ENCODE results near the gene EFNA1.
A peak's percentile ranks its signal among the peaks of the same experiment; 100 is the strongest.
"Not testable (repeated sequence)": the region's sequence is repeated elsewhere in the genome, so short reads cannot be mapped to it uniquely, and the experiment has no call there.

The EFNA1 gene

GRCh38 chr1:155125511-155125945 is 2.1 kb upstream of the EFNA1 start:
- DNase-seq, result peak; percentile 38

DNA sequence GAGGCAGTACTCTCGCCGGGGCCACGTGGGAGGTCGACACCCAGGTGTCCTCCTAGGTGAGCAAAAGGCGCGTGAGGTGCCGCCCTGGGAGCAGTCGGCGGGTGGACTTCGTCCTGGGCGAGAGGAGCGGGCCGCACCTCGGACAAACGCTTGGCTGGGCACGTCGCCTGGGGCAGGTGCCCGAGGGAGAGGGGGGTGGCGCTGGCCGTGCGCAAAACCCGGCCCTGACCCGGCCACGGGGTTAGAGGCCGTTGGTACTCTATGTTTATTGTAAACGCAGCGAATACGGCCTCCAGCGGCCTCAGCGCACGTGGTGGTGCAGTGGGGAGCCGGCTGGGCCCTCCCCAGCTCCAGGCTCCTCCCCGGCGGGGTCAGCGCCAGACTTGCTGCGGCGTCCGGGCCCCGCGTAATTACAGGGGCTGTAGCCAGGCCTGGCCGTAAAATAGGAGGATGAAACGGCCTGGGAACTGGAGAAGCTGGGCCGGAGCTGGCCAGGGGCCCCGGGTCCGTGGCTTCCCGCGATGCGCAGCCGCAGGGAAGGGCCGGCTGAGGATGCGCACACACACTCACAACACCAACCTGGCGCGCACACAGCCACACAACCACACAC is 1.6 kb upstream of the EFNA1 start:
- no peak for DNase-seq

- DNase-seq, result peak; percentile 73
These were observed 1.0 kb upstream of the EFNA1 start for GRCh38 chr1:155126556-155127104.

GRCh38 chr1:155127967-155128754 is 485 bp downstream of the EFNA1 start:
- DNase-seq, result no peak

GRCh38 chr1:155128755-155129473 is 1.2 kb downstream of the EFNA1 start:
- no peak for DNase-seq

DNA sequence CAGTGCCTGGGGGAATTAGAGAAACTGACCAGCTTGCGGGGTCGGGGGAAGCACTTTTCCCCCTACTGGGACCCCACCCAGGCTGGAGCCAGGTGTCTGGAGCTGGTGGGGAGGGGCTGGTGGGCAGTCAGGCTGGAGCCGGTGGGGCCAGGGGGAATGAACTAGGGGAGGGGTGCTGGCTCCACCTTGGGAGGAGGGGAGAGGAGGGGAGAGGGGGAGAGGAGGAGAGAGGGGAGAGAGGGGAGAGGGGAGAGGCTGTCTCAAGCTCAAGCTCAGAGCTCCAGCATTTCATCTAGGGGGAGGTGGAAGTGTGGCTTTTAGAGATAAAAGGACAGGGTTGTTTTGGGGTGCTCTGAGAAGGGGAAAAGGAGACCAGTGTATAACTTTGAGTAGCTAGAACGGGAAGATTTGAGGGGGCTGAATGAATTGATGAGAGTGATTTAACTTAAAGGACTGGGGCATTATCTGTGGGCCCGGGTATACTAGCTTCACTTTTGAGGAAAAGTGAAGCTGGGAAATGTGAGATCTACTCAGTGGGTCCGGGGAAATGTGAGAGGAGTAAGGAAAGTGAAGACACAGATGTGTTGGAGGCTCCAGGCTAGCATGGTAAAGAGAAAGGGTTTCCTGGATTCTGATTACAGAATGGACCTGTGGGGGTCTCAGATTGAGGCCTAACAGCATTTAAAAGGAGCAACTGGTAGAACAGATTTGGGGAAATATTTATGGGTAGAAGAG is 2.8 kb downstream of the EFNA1 start:
- DNase-seq, result no peak

DNA sequence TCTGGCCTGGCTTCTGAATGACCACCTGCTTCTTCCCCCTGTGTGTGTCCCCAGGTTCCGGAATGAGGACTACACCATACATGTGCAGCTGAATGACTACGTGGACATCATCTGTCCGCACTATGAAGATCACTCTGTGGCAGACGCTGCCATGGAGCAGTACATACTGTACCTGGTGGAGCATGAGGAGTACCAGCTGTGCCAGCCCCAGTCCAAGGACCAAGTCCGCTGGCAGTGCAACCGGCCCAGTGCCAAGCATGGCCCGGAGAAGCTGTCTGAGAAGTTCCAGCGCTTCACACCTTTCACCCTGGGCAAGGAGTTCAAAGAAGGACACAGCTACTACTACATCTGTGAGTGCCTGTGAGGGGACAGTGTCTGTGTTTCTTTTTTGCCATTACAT is 3.6 kb downstream of the EFNA1 start:
- no peak for DNase-seq

GRCh38 chr1:155131856-155132255 is 4.2 kb downstream of the EFNA1 start:
- DNase-seq, result no peak

- no peak for DNase-seq
These were observed 6.2 kb downstream of the EFNA1 start for GRCh38 chr1:155133799-155134281.

DNA sequence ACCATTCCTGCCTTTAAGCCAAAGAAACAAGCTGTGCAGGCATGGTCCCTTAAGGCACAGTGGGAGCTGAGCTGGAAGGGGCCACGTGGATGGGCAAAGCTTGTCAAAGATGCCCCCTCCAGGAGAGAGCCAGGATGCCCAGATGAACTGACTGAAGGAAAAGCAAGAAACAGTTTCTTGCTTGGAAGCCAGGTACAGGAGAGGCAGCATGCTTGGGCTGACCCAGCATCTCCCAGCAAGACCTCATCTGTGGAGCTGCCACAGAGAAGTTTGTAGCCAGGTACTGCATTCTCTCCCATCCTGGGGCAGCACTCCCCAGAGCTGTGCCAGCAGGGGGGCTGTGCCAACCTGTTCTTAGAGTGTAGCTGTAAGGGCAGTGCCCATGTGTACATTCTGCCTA is 6.6 kb downstream of the EFNA1 start:
- DNase-seq, result peak; percentile 44

GRCh38 chr1:155134880-155135414 is 7.3 kb downstream of the EFNA1 start:
- DNase-seq, result peak; percentile 92

GRCh38 chr1:155135415-155136028 is 7.8 kb downstream of the EFNA1 start, which contains the start of gene SLC50A1:
TSS of gene SLC50A1 (plus strand) at chr1:155135852. CDS start at chr1:155135912, 60 bp downstream.
- peak; percentile 98 for DNase-seq

GRCh38 chr1:155136748-155137147 is 9.1 kb downstream of the EFNA1 start:
- peak; percentile 36 for DNase-seq

DNA sequence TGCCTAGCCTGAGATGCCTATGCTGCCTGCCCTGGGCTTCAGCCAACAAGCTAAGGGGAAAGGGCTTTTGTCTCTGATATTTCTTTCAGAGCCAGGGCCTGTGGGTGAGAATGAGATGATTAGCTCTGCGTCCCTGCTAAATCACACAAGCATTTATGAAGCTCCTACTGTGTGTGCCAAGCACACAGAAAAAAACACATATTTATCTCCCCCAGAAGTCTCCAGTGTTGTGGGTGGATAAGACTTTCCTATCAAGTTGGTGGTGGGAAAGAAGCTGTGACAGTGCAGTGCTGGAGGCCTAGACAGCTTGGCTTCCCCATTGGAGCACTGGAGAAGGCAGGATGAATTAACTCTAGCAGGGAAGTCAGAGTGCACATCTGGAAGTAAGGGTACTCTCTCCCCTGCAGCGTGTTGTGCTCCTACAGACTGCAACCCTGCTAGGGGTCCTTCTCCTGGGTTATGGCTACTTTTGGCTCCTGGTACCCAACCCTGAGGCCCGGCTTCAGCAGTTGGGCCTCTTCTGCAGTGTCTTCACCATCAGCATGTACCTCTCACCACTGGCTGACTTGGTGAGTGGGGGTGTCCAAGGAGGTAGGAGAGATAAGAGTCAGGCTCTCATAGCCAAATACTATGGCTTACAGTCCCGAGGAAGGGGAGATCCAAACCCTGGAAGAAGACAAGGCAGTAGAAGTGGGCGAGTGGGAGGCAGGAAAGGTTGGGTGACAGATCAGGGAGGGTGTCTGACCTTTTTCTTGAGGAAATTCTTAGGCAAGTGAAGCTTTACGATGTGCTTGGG is 9.7 kb downstream of the EFNA1 start:
- no peak for DNase-seq

GRCh38 chr1:155139895-155140629 is 12.4 kb downstream of the EFNA1 start, which contains the start of gene DPM3:
TSS of gene DPM3 (minus strand) at chr1:155140531. CDS start at chr1:155140240, 291 bp downstream.
- DNase-seq, result peak; percentile 95

GRCh38 chr1:155140630-155140953 is 12.9 kb downstream of the EFNA1 start:
- no peak for DNase-seq

GRCh38 chr1:155141749-155142148 is 14.1 kb downstream of the EFNA1 start:
- DNase-seq, result no peak

DNA sequence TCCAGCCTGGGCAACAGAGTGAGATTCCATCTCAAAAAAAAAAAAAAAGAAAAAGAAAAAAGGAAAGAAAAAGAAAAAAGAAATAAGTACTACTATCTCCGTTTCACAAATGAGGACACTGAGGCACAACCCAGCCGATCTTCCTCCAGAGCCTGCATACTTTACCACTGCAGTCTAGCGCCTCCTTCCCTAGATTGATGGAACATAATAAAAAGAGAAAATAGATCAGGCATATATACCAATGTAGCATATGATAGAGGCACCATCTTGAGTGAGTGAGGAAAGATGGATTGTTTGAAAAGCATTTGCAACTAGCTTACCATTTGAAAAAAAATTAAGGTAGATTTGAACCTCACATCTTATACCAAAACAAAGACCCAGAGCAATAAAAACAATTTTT is 17.8 kb downstream of the EFNA1 start:
- no peak for DNase-seq

GRCh38 chr1:155155996-155156643 is 28.4 kb downstream of the EFNA1 start:
- DNase-seq, result not testable (repeated sequence)

- peak; percentile 63 for DNase-seq
These were observed 31.3 kb downstream of the EFNA1 start for GRCh38 chr1:155158991-155159390.

Data from RPMI8226 (cell line).